GM12878 (cell line): Measurements from ENCODE around the gene KLF3. TPM values are rescaled to one million over a fixed set of nuclear protein-coding genes. Genes with fewer than 3 reads are reported as not detected.

Experiments used
- ATF7 ChIP-seq: fragments of 450-650 bp; IDR thresholded peaks from 2 replicates; pipeline ENCODE4 v1.6.1; 2016; ENCODE audit warnings: low read depth, mild to moderate bottlenecking
- BRCA1 ChIP-seq: IDR thresholded peaks from 2 replicates; pipeline ENCODE4 v1.6.1; 2011; ENCODE audit warnings: low read depth, low read length, improper control_type of control experiment
- CBFB ChIP-seq: IDR thresholded peaks from 2 replicates; pipeline ENCODE4 v1.6.1; 2016; ENCODE audit warnings: antibody characterized with exemption, low read depth
- EED ChIP-seq: sonication (generic); IDR thresholded peaks from 2 replicates; pipeline ENCODE4 v1.6.1; 2016; ENCODE audit warnings: antibody characterized with exemption, low read depth
- ETV6 ChIP-seq, 2 experiments: fragments of 450-650 bp in 1 of 2; IDR thresholded peaks in 1 of 2; conservative IDR thresholded peaks in 1 of 2; 2 replicates each; pipeline ENCODE4 v1.6.1; 2014; ENCODE audit warnings: antibody characterized with exemption in 1 of 2, borderline replicate concordance in 1 of 2, low read depth in 1 of 2, mild to moderate bottlenecking in 1 of 2, moderate library complexity in 1 of 2
- IKZF1 ChIP-seq: fragments of 450-650 bp; conservative IDR thresholded peaks from 2 replicates; pipeline ENCODE4 v1.6.1; 2017; ENCODE audit warnings: antibody characterized with exemption, mild to moderate bottlenecking
- LARP7 ChIP-seq: fragments of 450-650 bp; IDR thresholded peaks from 2 replicates; pipeline ENCODE4 v1.6.1; 2017; ENCODE audit warnings: mild to moderate bottlenecking
- NFXL1 ChIP-seq: fragments of 450-650 bp; IDR thresholded peaks from 2 replicates; pipeline ENCODE4 v1.6.1; 2017; ENCODE audit warnings: antibody characterized with exemption, mild to moderate bottlenecking, borderline replicate concordance
- PAX8 ChIP-seq: fragments of 450-650 bp; IDR thresholded peaks from 2 replicates; pipeline ENCODE4 v1.6.1; 2017; ENCODE audit warnings: mild to moderate bottlenecking, moderate library complexity
- POLR2AphosphoS2 ChIP-seq: IDR thresholded peaks from 2 replicates; pipeline ENCODE4 v1.6.1; 2011; ENCODE audit warnings: low read depth, mild to moderate bottlenecking, low read length, improper control_type of control experiment, moderate library complexity
- SREBF1 ChIP-seq: IDR thresholded peaks from 2 replicates; pipeline ENCODE4 v1.6.1; 2012; ENCODE audit warnings: mild to moderate bottlenecking, low read length
- SREBF2 ChIP-seq: IDR thresholded peaks from 2 replicates; pipeline ENCODE4 v1.6.1; 2012; ENCODE audit warnings: mild to moderate bottlenecking, low read length
- STAT3 ChIP-seq: IDR thresholded peaks from 2 replicates; pipeline ENCODE4 v1.6.1; 2011; ENCODE audit warnings: low read depth, low read length, improper control_type of control experiment
- ZBTB11 ChIP-seq: fragments of 450-650 bp; formaldehyde crosslinking; IDR thresholded peaks from 2 replicates; pipeline ENCODE4 v1.5.0; 2022; ENCODE audit warnings: mild to moderate bottlenecking, missing genetic modification characterization
- ZNF207 ChIP-seq: fragments of 450-650 bp; IDR thresholded peaks from 2 replicates; pipeline ENCODE4 v1.6.1; 2014; ENCODE audit warnings: antibody characterized with exemption, mild to moderate bottlenecking, borderline replicate concordance
- ZSCAN29 ChIP-seq: fragments of 450-650 bp; IDR thresholded peaks from 2 replicates; pipeline ENCODE4 v1.6.1; 2017; ENCODE audit warnings: mild to moderate bottlenecking, moderate library complexity
- polyA plus RNA-seq, 11 experiments: library from polyadenylated mRNA; depleted of rRNA in 4 of 11; unstranded in 6 of 11; stranded (reverse) in 5 of 11; fragments of >200 nt; fragmentation: Nextera tagmentation in 4 of 11; fragmentation: Illumina TruSeq in 1 of 11; extraction: Ambion mirVana in 4 of 11; extraction: Trizol in 1 of 11; gene quantifications; 1 replicate in 1 of 11; 2 replicates in 10 of 11; pipeline versions ENCODE4 v1.2.1 to v1.2.3, GENCODE V29; 2011 to 2016; ENCODE audit warnings: inconsistent platforms in 2 of 11, missing spikeins in 2 of 11, low read depth in 1 of 11
- total RNA-seq, 4 experiments: library from RNA; depleted of rRNA in 3 of 4; stranded (reverse); fragments of >200 nt in 3 of 4; fragmentation: Illumina TruSeq in 1 of 4; extraction: Trizol in 1 of 4; gene quantifications; 2 replicates each; pipeline versions ENCODE4 v1.2.1 to v1.2.3, GENCODE V29; 2013 to 2021
- TF ChIP-seq, protein P1 (sequence below): fragments of 450-650 bp; IDR thresholded peaks from 2 replicates; pipeline ENCODE4 v1.6.1; 2017; ENCODE audit warnings: mild to moderate bottlenecking
- TF ChIP-seq, protein P2 (sequence below): IDR thresholded peaks from 2 replicates; pipeline ENCODE4 v1.6.1; 2012; ENCODE audit warnings: low read length, inconsistent platforms
- TF ChIP-seq, protein P3 (sequence below): IDR thresholded peaks from 2 replicates; pipeline ENCODE4 v1.6.1; 2012; ENCODE audit warnings: mild to moderate bottlenecking, low read depth, low read length

Gene KLF3
- total and polyA plus RNA-seq, 10 of the 15 experiments (the other 5 are each of a cell fraction or from before 2014, with no cell fraction given), result 1.4 to 5.8 (median 2.1) TPM

GRCh38 chr4:38663090-38663800 is 754 bp upstream of the KLF3 start (continued):
- no peak for TF ChIP-seq PAX8
- no peak for TF ChIP-seq ZNF207
- TF ChIP-seq, protein P1, sequence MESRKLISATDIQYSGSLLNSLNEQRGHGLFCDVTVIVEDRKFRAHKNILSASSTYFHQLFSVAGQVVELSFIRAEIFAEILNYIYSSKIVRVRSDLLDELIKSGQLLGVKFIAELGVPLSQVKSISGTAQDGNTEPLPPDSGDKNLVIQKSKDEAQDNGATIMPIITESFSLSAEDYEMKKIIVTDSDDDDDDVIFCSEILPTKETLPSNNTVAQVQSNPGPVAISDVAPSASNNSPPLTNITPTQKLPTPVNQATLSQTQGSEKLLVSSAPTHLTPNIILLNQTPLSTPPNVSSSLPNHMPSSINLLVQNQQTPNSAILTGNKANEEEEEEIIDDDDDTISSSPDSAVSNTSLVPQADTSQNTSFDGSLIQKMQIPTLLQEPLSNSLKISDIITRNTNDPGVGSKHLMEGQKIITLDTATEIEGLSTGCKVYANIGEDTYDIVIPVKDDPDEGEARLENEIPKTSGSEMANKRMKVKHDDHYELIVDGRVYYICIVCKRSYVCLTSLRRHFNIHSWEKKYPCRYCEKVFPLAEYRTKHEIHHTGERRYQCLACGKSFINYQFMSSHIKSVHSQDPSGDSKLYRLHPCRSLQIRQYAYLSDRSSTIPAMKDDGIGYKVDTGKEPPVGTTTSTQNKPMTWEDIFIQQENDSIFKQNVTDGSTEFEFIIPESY, result no peak
- no peak for TF ChIP-seq CBFB
- TF ChIP-seq ATF7, result no peak
- TF ChIP-seq BRCA1, result no peak
- TF ChIP-seq LARP7, result 0 out of 2 replicates have a peak, but pooled peaks have one; percentile 44
- TF ChIP-seq ZBTB11 (CRISPR knock-in tag), result no peak
- no peak for TF ChIP-seq ZSCAN29
- no peak for TF ChIP-seq NFXL1
- TF ChIP-seq SREBF1, result no peak
- TF ChIP-seq, protein P2, sequence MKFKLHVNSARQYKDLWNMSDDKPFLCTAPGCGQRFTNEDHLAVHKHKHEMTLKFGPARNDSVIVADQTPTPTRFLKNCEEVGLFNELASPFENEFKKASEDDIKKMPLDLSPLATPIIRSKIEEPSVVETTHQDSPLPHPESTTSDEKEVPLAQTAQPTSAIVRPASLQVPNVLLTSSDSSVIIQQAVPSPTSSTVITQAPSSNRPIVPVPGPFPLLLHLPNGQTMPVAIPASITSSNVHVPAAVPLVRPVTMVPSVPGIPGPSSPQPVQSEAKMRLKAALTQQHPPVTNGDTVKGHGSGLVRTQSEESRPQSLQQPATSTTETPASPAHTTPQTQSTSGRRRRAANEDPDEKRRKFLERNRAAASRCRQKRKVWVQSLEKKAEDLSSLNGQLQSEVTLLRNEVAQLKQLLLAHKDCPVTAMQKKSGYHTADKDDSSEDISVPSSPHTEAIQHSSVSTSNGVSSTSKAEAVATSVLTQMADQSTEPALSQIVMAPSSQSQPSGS, result no peak
- no peak for TF ChIP-seq EED
- no peak for TF ChIP-seq POLR2AphosphoS2
- no peak for TF ChIP-seq STAT3
- TF ChIP-seq IKZF1, result peak; percentile 44
- TF ChIP-seq, protein P3, sequence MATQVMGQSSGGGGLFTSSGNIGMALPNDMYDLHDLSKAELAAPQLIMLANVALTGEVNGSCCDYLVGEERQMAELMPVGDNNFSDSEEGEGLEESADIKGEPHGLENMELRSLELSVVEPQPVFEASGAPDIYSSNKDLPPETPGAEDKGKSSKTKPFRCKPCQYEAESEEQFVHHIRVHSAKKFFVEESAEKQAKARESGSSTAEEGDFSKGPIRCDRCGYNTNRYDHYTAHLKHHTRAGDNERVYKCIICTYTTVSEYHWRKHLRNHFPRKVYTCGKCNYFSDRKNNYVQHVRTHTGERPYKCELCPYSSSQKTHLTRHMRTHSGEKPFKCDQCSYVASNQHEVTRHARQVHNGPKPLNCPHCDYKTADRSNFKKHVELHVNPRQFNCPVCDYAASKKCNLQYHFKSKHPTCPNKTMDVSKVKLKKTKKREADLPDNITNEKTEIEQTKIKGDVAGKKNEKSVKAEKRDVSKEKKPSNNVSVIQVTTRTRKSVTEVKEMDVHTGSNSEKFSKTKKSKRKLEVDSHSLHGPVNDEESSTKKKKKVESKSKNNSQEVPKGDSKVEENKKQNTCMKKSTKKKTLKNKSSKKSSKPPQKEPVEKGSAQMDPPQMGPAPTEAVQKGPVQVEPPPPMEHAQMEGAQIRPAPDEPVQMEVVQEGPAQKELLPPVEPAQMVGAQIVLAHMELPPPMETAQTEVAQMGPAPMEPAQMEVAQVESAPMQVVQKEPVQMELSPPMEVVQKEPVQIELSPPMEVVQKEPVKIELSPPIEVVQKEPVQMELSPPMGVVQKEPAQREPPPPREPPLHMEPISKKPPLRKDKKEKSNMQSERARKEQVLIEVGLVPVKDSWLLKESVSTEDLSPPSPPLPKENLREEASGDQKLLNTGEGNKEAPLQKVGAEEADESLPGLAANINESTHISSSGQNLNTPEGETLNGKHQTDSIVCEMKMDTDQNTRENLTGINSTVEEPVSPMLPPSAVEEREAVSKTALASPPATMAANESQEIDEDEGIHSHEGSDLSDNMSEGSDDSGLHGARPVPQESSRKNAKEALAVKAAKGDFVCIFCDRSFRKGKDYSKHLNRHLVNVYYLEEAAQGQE, result no peak
- TF ChIP-seq ETV6 (conservative IDR thresholded peaks at IDR 0.05 in 1 of 2, IDR thresholded peaks at IDR 0.05 in 1 of 2; ENCODE audit: borderline replicate concordance in 1 of 2, low read depth in 1 of 2), result no peak
- no peak for TF ChIP-seq SREBF2
